CD4-positive, alpha-beta T cell treated with Interleukin-15 for 1 hour (primary cell): ENCODE results near the gene ZFAND2A.
A peak's percentile ranks its signal among the peaks of the same experiment; 100 is the strongest.
"Not testable (repeated sequence)": the region's sequence is repeated elsewhere in the genome, so short reads cannot be mapped to it uniquely, and the experiment has no call there.

Source experiments
- DNase-seq: peaks from one replicate; pipeline ENCODE4 v3.0.0-alpha.2; 2020

ZFAND2A gene

GRCh38 chr7:1159891-1160669, at the start of gene ZFAND2A:
Gene ZFAND2A, minus strand, starts transcription at chr7:1160196. Its CDS starts 1,984 bp downstream, at chr7:1158212.
- peak; percentile 98 for DNase-seq

- no peak for DNase-seq
These were observed 49.1 kb upstream of the ZFAND2A start for GRCh38 chr7:1209097-1209496.

- not testable (repeated sequence) for DNase-seq
These were observed 45.7 kb upstream of the ZFAND2A start for GRCh38 chr7:1205742-1206141.

GRCh38 chr7:1204460-1205140, 44.6 kb upstream of the ZFAND2A start:
- DNase-seq, result no peak

GRCh38 chr7:1202914-1203313, 42.9 kb upstream of the ZFAND2A start:
- DNase-seq, result not testable (repeated sequence)

GRCh38 chr7:1201916-1202315, 41.9 kb upstream of the ZFAND2A start:
- no peak for DNase-seq

GRCh38 chr7:1200045-1200444, 40.0 kb upstream of the ZFAND2A start:
- no peak for DNase-seq

GRCh38 chr7:1197997-1198625, 38.1 kb upstream of the ZFAND2A start:
- no peak for DNase-seq

GRCh38 chr7:1196950-1197349, 37.0 kb upstream of the ZFAND2A start:
- DNase-seq, result no peak

- not testable (repeated sequence) for DNase-seq
These were observed 36.4 kb upstream of the ZFAND2A start for GRCh38 chr7:1196441-1196840.

GRCh38 chr7:1193593-1194424, 33.8 kb upstream of the ZFAND2A start:
- DNase-seq, result no peak

GRCh38 chr7:1192171-1192676, 32.2 kb upstream of the ZFAND2A start:
- no peak for DNase-seq

GRCh38 chr7:1189986-1190772, 30.2 kb upstream of the ZFAND2A start:
- DNase-seq, result no peak

- DNase-seq, result no peak
These were observed 28.8 kb upstream of the ZFAND2A start for GRCh38 chr7:1188720-1189294.

GRCh38 chr7:1187127-1187526, 27.1 kb upstream of the ZFAND2A start:
- DNase-seq, result no peak

- no peak for DNase-seq
These were observed 21.6 kb upstream of the ZFAND2A start for GRCh38 chr7:1181640-1182039.

GRCh38 chr7:1181031-1181430, 21.0 kb upstream of the ZFAND2A start:
- DNase-seq, result no peak

- peak; percentile 66 for DNase-seq
These were observed 16.9 kb upstream of the ZFAND2A start for GRCh38 chr7:1176891-1177373.

- DNase-seq, result peak; percentile 70
These were observed 16.2 kb upstream of the ZFAND2A start for GRCh38 chr7:1175967-1176851.

- no peak for DNase-seq
These were observed 15.6 kb upstream of the ZFAND2A start for GRCh38 chr7:1175597-1175966.
